SJSA1 (cell line): ENCODE measurements around the gene TMEM114. TPM values are rescaled to one million over a fixed set of nuclear protein-coding genes. Genes with fewer than 3 reads are reported as not detected.

Source experiments
- DNase-seq, 2 experiments: peaks; one replicate each; pipeline ENCODE4 v3.0.0-alpha.2; 2015 to 2020; ENCODE audit warnings: low spot score in 2 of 2, low read depth in 1 of 2
- H3K27ac ChIP-seq: fragments of 250-450 bp; sonication (Bioruptor Pico); 2 replicates; pipeline ENCODE4 v1.5.1; 2020; ENCODE audit warnings: mild to moderate bottlenecking, moderate library complexity
- H3K27me3 ChIP-seq: fragments of 250-450 bp; sonication (Bioruptor Pico); replicated peaks from 2 replicates; pipeline ENCODE4 v1.5.1; 2020; ENCODE audit warnings: mild to moderate bottlenecking, moderate library complexity
- H3K36me3 ChIP-seq: fragments of 250-450 bp; sonication (Bioruptor Pico); 2 replicates; pipeline ENCODE4 v1.5.1; 2020; ENCODE audit warnings: mild to moderate bottlenecking
- H3K4me1 ChIP-seq: fragments of 250-450 bp; sonication (Bioruptor Pico); replicated peaks from 2 replicates; pipeline ENCODE4 v1.6.1; 2021; ENCODE audit warnings: mild to moderate bottlenecking
- H3K4me3 ChIP-seq: fragments of 250-450 bp; sonication (Bioruptor Pico); 2 replicates; pipeline ENCODE4 v1.5.1; 2020; ENCODE audit warnings: mild to moderate bottlenecking
- H3K9me3 ChIP-seq: fragments of 250-450 bp; sonication (Bioruptor Pico); replicated peaks from 2 replicates; pipeline ENCODE4 v1.5.1; 2020; ENCODE audit warnings: mild to moderate bottlenecking
- total RNA-seq: library from RNA; depleted of rRNA; stranded (reverse); fragments of >200 nt; shearing (Covaris generic); gene quantifications from 2 replicates; pipeline ENCODE4 v1.2.3, GENCODE V29; 2014; rRNA removed

Gene TMEM114
- not detected in 2 replicates for total RNA-seq

DNA sequence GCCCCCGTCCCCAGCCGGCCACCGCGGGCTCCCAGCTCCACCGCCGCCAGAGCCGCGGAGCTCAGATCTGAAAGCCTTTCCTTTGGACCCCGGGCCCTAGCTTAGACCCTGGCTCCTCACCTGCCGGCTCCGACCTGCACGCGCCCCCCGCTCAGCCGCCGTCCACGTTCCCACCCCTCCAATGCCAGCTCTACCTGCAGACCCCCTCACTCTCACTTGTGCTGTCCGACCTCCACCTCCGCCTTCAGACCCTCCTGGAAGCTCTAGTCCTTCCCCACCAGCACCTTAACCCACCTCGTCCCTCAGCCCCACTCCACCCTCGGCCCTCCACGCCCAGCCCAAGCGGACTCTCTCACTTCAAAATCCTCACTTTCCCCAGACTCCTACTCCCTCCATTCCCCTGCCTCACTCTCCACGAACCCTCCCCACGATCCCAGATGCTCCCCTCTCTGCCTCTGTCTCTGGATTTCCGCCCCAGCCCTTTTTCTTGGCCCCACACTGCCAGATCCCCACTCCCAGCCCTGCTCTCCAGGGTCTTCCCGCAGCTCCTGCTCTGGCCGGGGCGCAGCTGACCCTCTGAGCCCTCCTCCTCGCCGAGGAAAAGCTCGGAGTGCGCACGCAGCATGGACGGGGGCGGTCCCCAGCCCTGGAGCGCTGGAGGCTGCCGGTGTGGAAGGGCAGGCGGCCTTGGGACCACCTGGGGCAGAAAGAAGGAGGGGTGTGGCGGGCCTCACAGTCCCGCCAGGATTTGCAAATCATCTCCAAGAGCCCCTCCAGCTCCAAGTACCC, at the start of gene TMEM114:
TSS of gene TMEM114 (minus strand) at position 612 of the 789 bp plus-strand sequence. CDS start 673 bp downstream, outside the sequence.
- no peak within 1 kb of the TSS for H3K27ac ChIP-seq
- no peaks in the 10 kb centered on the region for H3K36me3 ChIP-seq
- H3K4me3 ChIP-seq: no peak within 1 kb of the TSS
- H3K4me1 ChIP-seq: no peaks in the 10 kb centered on the region
- H3K9me3 ChIP-seq: no peaks in the 10 kb centered on the region
- peaks cover 29% of the 10 kb centered on the region for H3K27me3 ChIP-seq
- DNase-seq: no peak

- DNase-seq: no peak
- H3K9me3 ChIP-seq: no peaks in the 10 kb centered on the region
- no peaks in the 10 kb centered on the region for H3K4me1 ChIP-seq
- H3K27me3 ChIP-seq: no peaks in the 10 kb centered on the region
- peaks cover 77% of the 10 kb centered on the region for H3K36me3 ChIP-seq
- H3K4me3 ChIP-seq: no peak overlapping the region
- no peak overlapping the region for H3K27ac ChIP-seq
Observed at GRCh38 chr16:8639694-8640093, 49.4 kb upstream of the TMEM114 start.

DNA sequence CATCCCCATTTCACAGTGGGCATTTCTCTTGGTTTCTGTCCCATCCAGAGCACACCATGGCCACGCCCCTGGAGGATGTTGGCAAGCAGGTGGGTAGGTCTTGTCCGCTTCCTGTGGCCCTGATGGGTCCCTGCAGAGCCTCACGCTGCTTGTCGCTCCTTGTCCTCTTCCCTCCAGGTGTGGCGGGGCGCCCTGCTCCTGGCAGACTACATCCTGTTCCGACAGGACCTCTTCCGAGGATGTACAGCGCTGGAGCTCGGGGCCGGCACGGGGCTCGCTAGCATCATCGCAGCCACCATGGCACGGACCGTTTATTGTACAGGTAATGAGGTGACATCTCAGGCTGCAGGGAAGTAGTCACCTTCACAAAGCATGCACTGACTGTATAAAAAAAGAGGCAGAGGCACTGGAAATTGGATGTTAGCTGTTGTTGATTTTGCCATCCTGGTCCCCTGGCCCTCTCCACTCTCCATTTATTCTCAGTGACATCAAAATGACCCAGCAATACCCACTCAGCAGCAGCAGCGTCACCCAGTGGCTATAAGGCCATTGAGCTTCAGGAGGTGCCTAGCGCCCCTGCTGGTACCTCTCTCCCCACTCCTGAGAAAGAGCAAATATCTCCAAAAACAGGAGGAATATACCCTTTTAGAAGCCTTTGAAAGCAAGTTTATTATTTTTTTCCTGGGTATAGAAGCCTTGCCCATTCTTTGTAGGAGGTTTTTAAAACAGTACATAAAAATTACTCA, 44.9 kb upstream of the TMEM114 start:
- DNase-seq: no peak

DNA sequence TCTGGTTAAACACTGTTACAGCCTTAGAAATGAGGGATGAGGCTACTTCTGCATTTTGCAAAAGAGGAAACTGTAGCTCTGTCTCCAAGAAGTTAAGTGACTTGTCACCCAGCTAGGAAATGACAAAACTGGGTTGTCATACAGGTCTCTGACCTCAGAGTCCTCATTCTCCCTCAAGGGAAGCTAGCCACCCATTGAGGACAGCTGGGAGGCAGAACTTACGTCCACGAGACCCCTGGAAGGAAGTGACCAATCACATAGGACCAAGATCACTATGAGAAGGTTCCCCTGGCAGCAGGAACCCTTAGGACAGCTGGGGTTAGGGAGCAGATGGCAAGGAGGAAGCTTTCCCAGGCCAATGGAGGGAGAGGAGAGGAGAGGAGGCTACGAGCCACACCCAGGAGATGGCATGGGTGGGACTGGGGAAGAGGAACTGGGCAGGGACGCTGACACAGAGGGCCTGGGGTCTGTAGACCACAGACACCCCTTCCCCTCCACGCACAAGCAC, 42.4 kb upstream of the TMEM114 start:
- no peak for DNase-seq
- no peaks in the 10 kb centered on the region for H3K9me3 ChIP-seq

More for the DNA sequence above, 44.9 kb upstream of the TMEM114 start:
- Histone ChIP-seq H3K27ac (no peak overlapping the region), H3K9me3 (no peaks in the 10 kb centered on the region), H3K27me3 (no peaks in the 10 kb centered on the region), H3K4me3 (no peak overlapping the region), H3K4me1 (no peaks in the 10 kb centered on the region), H3K36me3 (peaks cover 74% of the 10 kb centered on the region)

GRCh38 chr16:8631818-8632465, 41.6 kb upstream of the TMEM114 start:
- H3K9me3 ChIP-seq: no peaks in the 10 kb centered on the region
- H3K4me3 ChIP-seq: no peak overlapping the region
- no peaks in the 10 kb centered on the region for H3K4me1 ChIP-seq
- peaks cover 81% of the 10 kb centered on the region for H3K36me3 ChIP-seq
- no peak for DNase-seq
- H3K27me3 ChIP-seq: no peaks in the 10 kb centered on the region
- no peak overlapping the region for H3K27ac ChIP-seq

More for the DNA sequence above, 42.4 kb upstream of the TMEM114 start:
- no peaks in the 10 kb centered on the region for H3K4me1 ChIP-seq
- no peak overlapping the region for H3K27ac ChIP-seq
- no peak overlapping the region for H3K4me3 ChIP-seq
- H3K27me3 ChIP-seq: no peaks in the 10 kb centered on the region
- peaks cover 76% of the 10 kb centered on the region for H3K36me3 ChIP-seq

- Histone ChIP-seq H3K36me3 (peaks cover 82% of the 10 kb centered on the region), H3K4me1 (no peaks in the 10 kb centered on the region), H3K27ac (no peak overlapping the region), H3K9me3 (no peaks in the 10 kb centered on the region), H3K4me3 (no peak overlapping the region), H3K27me3 (no peaks in the 10 kb centered on the region)
- DNase-seq: no peak
Observed at GRCh38 chr16:8631373-8631772, 41.1 kb upstream of the TMEM114 start.

DNA sequence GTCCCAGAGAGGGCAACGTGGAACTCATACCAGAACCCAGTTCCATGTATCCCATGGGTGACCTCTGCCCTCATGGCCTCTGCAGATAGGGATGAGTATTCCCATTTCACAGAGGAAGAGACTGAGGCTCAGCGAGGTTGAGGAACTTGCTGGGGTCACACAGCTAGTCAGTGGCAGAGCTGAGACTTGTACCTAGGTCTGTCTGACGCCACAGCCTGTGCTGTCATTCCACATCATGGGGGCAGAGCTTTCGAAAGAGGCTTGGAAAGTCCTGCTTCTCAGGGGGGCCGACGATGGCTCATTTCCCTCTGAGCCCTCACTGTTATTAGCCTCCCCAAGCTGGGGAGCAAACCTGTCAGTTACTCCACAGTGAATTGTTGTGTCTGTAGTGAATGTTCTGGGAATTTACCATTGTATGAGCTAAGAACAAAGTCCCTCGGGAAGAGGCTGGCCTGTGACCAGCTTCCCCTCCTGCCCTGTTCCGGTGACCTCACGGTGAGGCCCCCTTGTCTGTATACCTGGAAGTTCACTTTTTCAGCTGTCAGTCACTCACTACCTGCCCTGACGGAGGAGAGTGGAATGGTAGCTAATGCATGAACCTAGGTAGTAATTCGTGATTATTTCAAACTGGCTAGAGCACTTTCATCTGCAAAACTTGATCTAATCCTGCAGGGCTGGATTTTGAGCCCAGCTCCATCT, 40.1 kb upstream of the TMEM114 start:
- Histone ChIP-seq H3K36me3 (peaks cover 84% of the 10 kb centered on the region), H3K9me3 (no peaks in the 10 kb centered on the region), H3K27me3 (no peaks in the 10 kb centered on the region), H3K4me3 (no peak overlapping the region), H3K27ac (no peak overlapping the region), H3K4me1 (no peaks in the 10 kb centered on the region)
- DNase-seq: no peak

- Histone ChIP-seq H3K27me3 (no peaks in the 10 kb centered on the region), H3K4me1 (no peaks in the 10 kb centered on the region), H3K9me3 (no peaks in the 10 kb centered on the region), H3K36me3 (peaks cover 75% of the 10 kb centered on the region), H3K4me3 (no peak overlapping the region), H3K27ac (no peak overlapping the region)
- DNase-seq: no peak
Observed at GRCh38 chr16:8628981-8629725, 38.8 kb upstream of the TMEM114 start.

- peaks cover 4% of the 10 kb centered on the region for H3K4me1 ChIP-seq
- H3K36me3 ChIP-seq: peaks cover 73% of the 10 kb centered on the region
- H3K4me3 ChIP-seq: no peak overlapping the region
- no peak for DNase-seq
- H3K27ac ChIP-seq: no peak overlapping the region
- no peaks in the 10 kb centered on the region for H3K9me3 ChIP-seq
- no peaks in the 10 kb centered on the region for H3K27me3 ChIP-seq
Observed at GRCh38 chr16:8627456-8627855, 37.1 kb upstream of the TMEM114 start.

- H3K27me3 ChIP-seq: no peaks in the 10 kb centered on the region
Observed at GRCh38 chr16:8626946-8627345, 36.6 kb upstream of the TMEM114 start.

GRCh38 chr16:8625491-8626087, 35.3 kb upstream of the TMEM114 start:
- H3K27me3 ChIP-seq: no peaks in the 10 kb centered on the region
- H3K27ac ChIP-seq: no peak overlapping the region
- H3K36me3 ChIP-seq: peaks cover 61% of the 10 kb centered on the region
- DNase-seq: no peak
- H3K4me3 ChIP-seq: no peak overlapping the region
- no peaks in the 10 kb centered on the region for H3K9me3 ChIP-seq
- H3K4me1 ChIP-seq: peaks cover 6% of the 10 kb centered on the region

More at GRCh38 chr16:8626946-8627345, 36.6 kb upstream of the TMEM114 start:
- no peaks in the 10 kb centered on the region for H3K9me3 ChIP-seq
- peaks cover 6% of the 10 kb centered on the region for H3K4me1 ChIP-seq
- H3K27ac ChIP-seq: no peak overlapping the region
- no peak overlapping the region for H3K4me3 ChIP-seq
- H3K36me3 ChIP-seq: peaks cover 71% of the 10 kb centered on the region
- DNase-seq: no peak

- Histone ChIP-seq H3K27me3 (0 out of 2 replicates have a peak, but pooled peaks cover 2% of the 10 kb centered on the region), H3K4me3 (no peak overlapping the region), H3K36me3 (peaks cover 42% of the 10 kb centered on the region), H3K27ac (no peak overlapping the region), H3K9me3 (no peaks in the 10 kb centered on the region), H3K4me1 (peaks cover 6% of the 10 kb centered on the region)
- DNase-seq: no peak
Observed at GRCh38 chr16:8623634-8624033, 33.3 kb upstream of the TMEM114 start.
